Progenitor cell of endocrine pancreas (in vitro differentiated cells): ENCODE results near the gene CDC45. TPM values are rescaled to one million over a fixed set of nuclear protein-coding genes. Genes with fewer than 3 reads are reported as not detected.

Experiments
- DNase-seq: peaks from one replicate; pipeline ENCODE4 v3.0.0; 2021; ENCODE audit warnings: low spot score; ENCODE audit not compliant: unreplicated experiment
- H3K27ac Mint-ChIP-seq: 2 replicates; pipeline ENCODE4 v1.8.0; 2021; ENCODE audit warnings: mild to moderate bottlenecking, moderate library complexity, mixed read lengths
- H3K27me3 Mint-ChIP-seq: 2 replicates; pipeline ENCODE4 v1.8.0; 2021; ENCODE audit warnings: mixed read lengths
- H3K36me3 Mint-ChIP-seq: 2 replicates; pipeline ENCODE4 v1.8.0; 2022; ENCODE audit warnings: mixed read lengths; ENCODE audit not compliant: insufficient read depth
- H3K4me1 Mint-ChIP-seq: 2 replicates; pipeline ENCODE4 v1.8.0; 2021; ENCODE audit warnings: low read depth, mixed read lengths
- H3K4me3 Mint-ChIP-seq: 2 replicates; pipeline ENCODE4 v1.8.0; 2021; ENCODE audit warnings: low read depth, mild to moderate bottlenecking, moderate library complexity, mixed read lengths
- H3K9me3 Mint-ChIP-seq: 2 replicates; pipeline ENCODE4 v1.8.0; 2021; ENCODE audit warnings: low read depth, mixed read lengths
- CTCF ChIP-seq: fragments of 200-600 bp; sonication (generic); IDR thresholded peaks from one replicate; pipeline ENCODE4 v1.5.0; 2021; ENCODE audit warnings: antibody characterized with exemption, mild to moderate bottlenecking; ENCODE audit not compliant: unreplicated experiment
- total RNA-seq: library from RNA; stranded (reverse); gene quantifications from 2 replicates; pipeline ENCODE4 v1.2.1, GENCODE V29; 2021

CDC45 gene
- total RNA-seq, 1 donor from 2014 or later = 18.1 TPM

- peaks cover 1% of the 10 kb centered on the region for H3K4me1 Mint-ChIP-seq
- H3K27ac Mint-ChIP-seq = no peak overlapping the region
- peaks cover 28% of the 10 kb centered on the region for H3K27me3 Mint-ChIP-seq
- H3K4me3 Mint-ChIP-seq = no peak overlapping the region
- H3K9me3 Mint-ChIP-seq = no peaks in the 10 kb centered on the region
- no peak for TF ChIP-seq CTCF
- no peaks in the 10 kb centered on the region for H3K36me3 Mint-ChIP-seq
- no peak for DNase-seq
Observed at GRCh38 chr22:19519041-19519926, 39.6 kb downstream of the CDC45 start.

GRCh38 chr22:19520007-19520406 lies 40.3 kb downstream of the CDC45 start:
- TF ChIP-seq CTCF = no peak
- H3K27ac Mint-ChIP-seq = no peak overlapping the region
- DNase-seq = no peak
- H3K9me3 Mint-ChIP-seq = no peaks in the 10 kb centered on the region
- H3K36me3 Mint-ChIP-seq = no peaks in the 10 kb centered on the region
- H3K4me3 Mint-ChIP-seq = no peak overlapping the region
- peaks cover 32% of the 10 kb centered on the region for H3K27me3 Mint-ChIP-seq
- peaks cover 3% of the 10 kb centered on the region for H3K4me1 Mint-ChIP-seq

GRCh38 chr22:19520566-19521305 lies 41.0 kb downstream of the CDC45 start:
- H3K27me3 Mint-ChIP-seq = peaks cover 39% of the 10 kb centered on the region
- H3K36me3 Mint-ChIP-seq = no peaks in the 10 kb centered on the region
- no peak overlapping the region for H3K4me3 Mint-ChIP-seq
- H3K4me1 Mint-ChIP-seq = peaks cover 3% of the 10 kb centered on the region
- no peak overlapping the region for H3K27ac Mint-ChIP-seq
- no peak for TF ChIP-seq CTCF
- DNase-seq = no peak
- no peaks in the 10 kb centered on the region for H3K9me3 Mint-ChIP-seq

GRCh38 chr22:19522190-19522880 lies 42.6 kb downstream of the CDC45 start:
- no peaks in the 10 kb centered on the region for H3K9me3 Mint-ChIP-seq
- peaks cover 53% of the 10 kb centered on the region for H3K27me3 Mint-ChIP-seq
- H3K36me3 Mint-ChIP-seq = no peaks in the 10 kb centered on the region
- peaks cover 3% of the 10 kb centered on the region for H3K4me1 Mint-ChIP-seq
- H3K4me3 Mint-ChIP-seq = no peak overlapping the region
- DNase-seq = no peak
- H3K27ac Mint-ChIP-seq = no peak overlapping the region
- TF ChIP-seq CTCF = no peak

- no peak for TF ChIP-seq CTCF
- DNase-seq = no peak
- H3K4me3 Mint-ChIP-seq = peak overlapping the region; percentile 38
- H3K27ac Mint-ChIP-seq = no peak overlapping the region
- H3K9me3 Mint-ChIP-seq = no peaks in the 10 kb centered on the region
- peaks cover 3% of the 10 kb centered on the region for H3K4me1 Mint-ChIP-seq
- peaks cover 57% of the 10 kb centered on the region for H3K27me3 Mint-ChIP-seq
- no peaks in the 10 kb centered on the region for H3K36me3 Mint-ChIP-seq
Observed at GRCh38 chr22:19522881-19523239, 43.1 kb downstream of the CDC45 start.
